Measurements from ENCODE around the gene MRPS27.

The MRPS27 gene

GRCh38 chr5:72231991-72232703, 87.9 kb downstream of the MRPS27 start:
- no peak for DNase-seq

- DNase-seq = no peak
These were observed 91.1 kb downstream of the MRPS27 start for GRCh38 chr5:72228960-72229359.

- no peak for DNase-seq
These were observed 93.1 kb downstream of the MRPS27 start for GRCh38 chr5:72226950-72227349.

- no peak for DNase-seq
These were observed 94.3 kb downstream of the MRPS27 start for GRCh38 chr5:72225741-72226140.

- DNase-seq = peak; percentile 85
These were observed 95.0 kb downstream of the MRPS27 start for GRCh38 chr5:72224946-72225463.

GRCh38 chr5:72223371-72223770, 96.7 kb downstream of the MRPS27 start:
- DNase-seq = no peak

- no peak for DNase-seq
These were observed 97.5 kb downstream of the MRPS27 start for GRCh38 chr5:72222521-72222920.

- no peak for DNase-seq
These were observed 98.5 kb downstream of the MRPS27 start for GRCh38 chr5:72221541-72221940.

- DNase-seq = no peak
These were observed 98.9 kb downstream of the MRPS27 start for GRCh38 chr5:72221099-72221498.

- DNase-seq = no peak
These were observed 103.3 kb downstream of the MRPS27 start for GRCh38 chr5:72216756-72217155.

- no peak for DNase-seq
These were observed 105.9 kb downstream of the MRPS27 start for GRCh38 chr5:72214168-72214567.

GRCh38 chr5:72213482-72213881, 106.6 kb downstream of the MRPS27 start:
- no peak for DNase-seq

GRCh38 chr5:72212171-72212570, 107.9 kb downstream of the MRPS27 start:
- DNase-seq = no peak

GRCh38 chr5:72210888-72211678, 109.0 kb downstream of the MRPS27 start:
- DNase-seq = peak; percentile 91

GRCh38 chr5:72209147-72210115, 110.6 kb downstream of the MRPS27 start:
- DNase-seq = peak; percentile 41

- no peak for DNase-seq
These were observed 111.6 kb downstream of the MRPS27 start for GRCh38 chr5:72208324-72208926.

- no peak for DNase-seq
These were observed 113.0 kb downstream of the MRPS27 start for GRCh38 chr5:72206994-72207393.

GRCh38 chr5:72206160-72206559, 113.9 kb downstream of the MRPS27 start:
- DNase-seq = no peak

- DNase-seq = peak; percentile 75
These were observed 114.5 kb downstream of the MRPS27 start for GRCh38 chr5:72205431-72206009.

- no peak for DNase-seq
These were observed 115.1 kb downstream of the MRPS27 start for GRCh38 chr5:72204946-72205345.

- DNase-seq = peak; percentile 58
These were observed 116.7 kb downstream of the MRPS27 start for GRCh38 chr5:72203251-72203845.
